Measurements from ENCODE around the gene SLC38A3. TPM values are rescaled to one million over a fixed set of nuclear protein-coding genes. Genes with fewer than 3 reads are reported as not detected.
A peak's percentile ranks its signal among the peaks of the same experiment; 100 is the strongest.

The SLC38A3 gene
- total RNA-seq, 1 donor from 2014 or later = 43.5 TPM

- no peak for DNase-seq (ENCODE audit: low spot score, unreplicated experiment)
- peak overlapping the region; percentile 9 for H3K4me3 Mint-ChIP-seq (ENCODE audit: low read depth)
- H3K4me1 Mint-ChIP-seq (ENCODE audit: low read depth) = peaks cover 35% of the 10 kb centered on the region
- H3K9me3 Mint-ChIP-seq (ENCODE audit: low read depth) = no peaks in the 10 kb centered on the region
- TF ChIP-seq CTCF (IDR thresholded peaks at IDR 0.05; ENCODE audit: unreplicated experiment) = no peak
- H3K27ac Mint-ChIP-seq = peak overlapping the region; percentile 63
- H3K27me3 Mint-ChIP-seq = peaks cover 31% of the 10 kb centered on the region
- no peaks in the 10 kb centered on the region for H3K36me3 Mint-ChIP-seq (ENCODE audit: insufficient read depth)
Measured at GRCh38 chr3:50203809-50204803, 965 bp upstream of the SLC38A3 start.

- Mint-ChIP-seq H3K27me3 (peaks cover 31% of the 10 kb centered on the region), H3K36me3 (ENCODE audit: insufficient read depth) (no peaks in the 10 kb centered on the region), H3K4me1 (ENCODE audit: low read depth) (peaks cover 47% of the 10 kb centered on the region), H3K27ac (no peak overlapping the region), H3K4me3 (ENCODE audit: low read depth) (peak overlapping the region; percentile 69), H3K9me3 (ENCODE audit: low read depth) (no peaks in the 10 kb centered on the region)
- TF ChIP-seq CTCF (IDR thresholded peaks at IDR 0.05; ENCODE audit: unreplicated experiment) = no peak
- no peak for DNase-seq (ENCODE audit: low spot score, unreplicated experiment)
Measured at GRCh38 chr3:50205413-50206276, 574 bp downstream of the SLC38A3 start.

DNA sequence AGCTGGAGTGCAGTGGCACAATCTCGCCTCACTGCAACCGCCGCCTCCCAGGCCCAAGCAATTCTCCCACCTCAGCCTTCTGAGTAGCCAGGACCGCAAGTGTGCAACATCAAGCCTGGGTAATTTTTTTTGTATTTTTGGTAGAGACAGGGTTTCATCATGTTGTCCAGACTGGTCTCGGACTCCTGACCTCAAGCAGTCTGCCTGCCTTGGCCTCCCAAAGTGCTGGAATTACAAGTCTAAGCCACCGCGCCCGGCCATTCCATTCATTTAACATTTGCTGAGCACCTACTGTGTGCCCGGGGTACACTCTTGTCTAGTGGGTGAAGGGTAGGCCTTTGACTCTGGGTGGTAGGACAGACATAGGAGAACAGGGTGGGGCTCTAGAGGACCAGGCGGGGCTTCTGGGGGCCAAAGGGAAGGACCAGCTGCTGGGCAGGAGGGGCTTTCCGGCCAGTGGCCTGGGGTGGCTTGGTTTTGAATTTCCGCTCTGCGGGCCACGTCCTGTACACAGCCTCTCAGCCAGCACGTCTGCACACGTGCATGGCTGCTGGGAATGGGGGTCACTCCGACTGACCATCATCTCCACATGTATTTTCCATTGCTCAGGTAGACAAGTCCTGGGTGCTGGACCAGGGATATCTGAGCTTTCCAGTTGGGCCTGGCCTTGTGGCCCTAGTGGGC is 2.4 kb downstream of the SLC38A3 start:
- peaks cover 48% of the 10 kb centered on the region for H3K4me1 Mint-ChIP-seq (ENCODE audit: low read depth)
- no peak for TF ChIP-seq CTCF (IDR thresholded peaks at IDR 0.05; ENCODE audit: unreplicated experiment)
- H3K4me3 Mint-ChIP-seq (ENCODE audit: low read depth) = no peak overlapping the region
- H3K27ac Mint-ChIP-seq = no peak overlapping the region
- H3K27me3 Mint-ChIP-seq = peaks cover 32% of the 10 kb centered on the region
- DNase-seq (ENCODE audit: low spot score, unreplicated experiment) = no peak
- no peaks in the 10 kb centered on the region for H3K9me3 Mint-ChIP-seq (ENCODE audit: low read depth)
- H3K36me3 Mint-ChIP-seq (ENCODE audit: insufficient read depth) = no peaks in the 10 kb centered on the region

DNA sequence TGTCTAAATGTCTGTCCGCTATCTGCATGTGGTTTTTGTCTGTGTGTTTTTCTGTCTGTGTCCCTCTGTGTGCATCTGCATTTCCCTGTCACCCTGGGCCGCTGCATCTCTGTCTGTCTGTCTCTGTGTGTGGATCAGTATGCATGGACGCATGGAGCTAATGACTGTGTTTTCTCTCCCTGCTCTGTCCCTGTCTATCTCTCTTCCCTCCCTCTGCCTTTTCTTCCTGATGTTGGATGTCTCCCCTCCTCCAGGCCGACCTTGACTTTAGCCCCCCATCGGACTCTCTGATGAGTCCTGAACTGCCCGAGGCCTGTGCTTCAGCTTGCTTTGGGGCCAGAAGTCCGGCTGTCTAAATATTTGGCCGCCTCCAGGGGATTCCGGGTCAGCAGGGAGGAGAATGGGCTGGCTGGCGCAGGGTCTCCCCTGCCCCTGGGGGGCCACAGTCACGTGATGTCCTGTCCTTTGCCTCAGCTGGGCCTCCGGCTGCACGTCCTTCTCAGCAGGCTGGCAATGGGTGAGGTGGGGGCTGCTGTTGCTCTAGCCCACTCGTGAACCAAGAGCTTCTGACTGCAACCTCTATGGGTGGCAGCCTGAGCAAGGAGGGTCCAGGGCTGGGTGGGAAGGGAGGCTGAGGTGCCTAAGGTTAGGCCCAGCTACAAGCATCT is 3.7 kb downstream of the SLC38A3 start:
- no peaks in the 10 kb centered on the region for H3K36me3 Mint-ChIP-seq (ENCODE audit: insufficient read depth)
- DNase-seq (ENCODE audit: low spot score, unreplicated experiment) = no peak
- peaks cover 35% of the 10 kb centered on the region for H3K4me1 Mint-ChIP-seq (ENCODE audit: low read depth)
- TF ChIP-seq CTCF (IDR thresholded peaks at IDR 0.05; ENCODE audit: unreplicated experiment) = no peak
- no peak overlapping the region for H3K27ac Mint-ChIP-seq
- no peaks in the 10 kb centered on the region for H3K9me3 Mint-ChIP-seq (ENCODE audit: low read depth)
- peaks cover 35% of the 10 kb centered on the region for H3K27me3 Mint-ChIP-seq
- peak overlapping the region; percentile 4 for H3K4me3 Mint-ChIP-seq (ENCODE audit: low read depth)
